Peyer's patch (tissue), 4 donors: Measurements from ENCODE around the gene GPR21.

Experiments
- POLR2A ChIP-seq, 2 donors: fragments of 450-650 bp; IDR thresholded peaks; one replicate each; pipeline ENCODE4 v1.5.1; 2017; ENCODE audit warnings: antibody characterized with exemption in 2 of 2, mild to moderate bottlenecking in 2 of 2, moderate library complexity in 2 of 2
- TF ChIP-seq, protein P1 (sequence below), 6 experiments: fragments of 450-650 bp in 4 of 6; fragments of 200-600 bp in 2 of 6; sonication (generic) in 1 of 6; IDR thresholded peaks; one replicate each; pipeline ENCODE4 v1.5.1; 2017 to 2019; ENCODE audit warnings: antibody characterized with exemption in 6 of 6, mild to moderate bottlenecking in 3 of 6, moderate library complexity in 1 of 6

DNA sequence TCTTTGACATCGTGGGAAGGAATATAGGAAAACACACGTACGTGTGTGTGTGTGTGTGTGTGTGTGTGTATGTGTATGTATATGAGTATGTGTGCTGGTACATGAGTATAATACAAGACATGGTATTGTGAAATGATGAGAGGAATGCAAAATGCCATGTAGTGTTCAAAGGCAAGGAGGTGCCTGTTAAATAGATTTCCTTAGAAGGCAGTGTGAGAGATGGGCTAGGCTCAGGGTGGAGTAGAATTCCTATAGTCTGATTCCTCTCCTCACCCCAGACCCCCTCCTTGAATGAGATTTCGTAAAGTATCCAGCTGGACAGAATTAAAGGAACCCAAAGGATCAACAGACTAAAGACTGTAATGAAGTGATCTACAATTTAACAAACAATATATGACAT is 11.1 kb downstream of the GPR21 start:
- TF ChIP-seq, protein P1, sequence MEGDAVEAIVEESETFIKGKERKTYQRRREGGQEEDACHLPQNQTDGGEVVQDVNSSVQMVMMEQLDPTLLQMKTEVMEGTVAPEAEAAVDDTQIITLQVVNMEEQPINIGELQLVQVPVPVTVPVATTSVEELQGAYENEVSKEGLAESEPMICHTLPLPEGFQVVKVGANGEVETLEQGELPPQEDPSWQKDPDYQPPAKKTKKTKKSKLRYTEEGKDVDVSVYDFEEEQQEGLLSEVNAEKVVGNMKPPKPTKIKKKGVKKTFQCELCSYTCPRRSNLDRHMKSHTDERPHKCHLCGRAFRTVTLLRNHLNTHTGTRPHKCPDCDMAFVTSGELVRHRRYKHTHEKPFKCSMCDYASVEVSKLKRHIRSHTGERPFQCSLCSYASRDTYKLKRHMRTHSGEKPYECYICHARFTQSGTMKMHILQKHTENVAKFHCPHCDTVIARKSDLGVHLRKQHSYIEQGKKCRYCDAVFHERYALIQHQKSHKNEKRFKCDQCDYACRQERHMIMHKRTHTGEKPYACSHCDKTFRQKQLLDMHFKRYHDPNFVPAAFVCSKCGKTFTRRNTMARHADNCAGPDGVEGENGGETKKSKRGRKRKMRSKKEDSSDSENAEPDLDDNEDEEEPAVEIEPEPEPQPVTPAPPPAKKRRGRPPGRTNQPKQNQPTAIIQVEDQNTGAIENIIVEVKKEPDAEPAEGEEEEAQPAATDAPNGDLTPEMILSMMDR (IDR thresholded peaks at IDR 0.05): no peak
- TF ChIP-seq POLR2A (IDR thresholded peaks at IDR 0.05): no peak
